Stomach (tissue), 9 donors: ENCODE data around the gene ACP2. TPM values are rescaled to one million over a fixed set of nuclear protein-coding genes. Genes with fewer than 3 reads are reported as not detected.

Experiments used
- DNase-seq, 2 donors: peaks; one replicate each; pipeline versions ENCODE4 v3.0.0 to v3.0.0-alpha.2; 2013 to 2019
- H3K27ac ChIP-seq, 5 donors: fragments of 200-600 bp in 4 of 5; sonication (generic) in 4 of 5; one replicate each; pipeline ENCODE4 v1.5.1; 2013 to 2019; ENCODE audit warnings: mild to moderate bottlenecking in 1 of 5, moderate library complexity in 1 of 5
- H3K27me3 ChIP-seq, 3 donors: fragments of 200-600 bp; sonication (generic); one replicate each; pipeline ENCODE4 v1.5.1; 2017 to 2019; ENCODE audit warnings: mixed run types in 1 of 3
- H3K36me3 ChIP-seq, 4 donors: fragments of 200-600 bp; sonication (generic); 1 replicate in 3 of 4; 2 replicates in 1 of 4; pipeline ENCODE4 v1.5.1; 2016 to 2019
- H3K4me1 ChIP-seq, 4 donors: fragments of 200-600 bp; sonication (generic); one replicate each; pipeline ENCODE4 v1.5.1; 2016 to 2019
- H3K4me3 ChIP-seq, 4 donors: fragments of 200-600 bp; sonication (generic) in 3 of 4; one replicate each; pipeline ENCODE4 v1.5.1; 2016 to 2019; ENCODE audit warnings: mild to moderate bottlenecking in 1 of 4
- H3K9me3 ChIP-seq, 4 donors: fragments of 200-600 bp; sonication (generic); one replicate each; pipeline ENCODE4 v1.5.1; 2016 to 2019
- EP300 ChIP-seq: sonication (generic); formaldehyde crosslinking; IDR thresholded peaks from one replicate; pipeline ENCODE4 v1.6.1; 2017; ENCODE audit warnings: antibody characterized with exemption
- POLR2A ChIP-seq, 4 donors: fragments of 450-650 bp; IDR thresholded peaks; one replicate each; pipeline ENCODE4 v1.6.1; 2016; ENCODE audit warnings: antibody characterized with exemption in 4 of 4, control low read depth in 2 of 4, mild to moderate bottlenecking in 1 of 4, moderate library complexity in 1 of 4
- POLR2AphosphoS5 ChIP-seq, 3 donors: sonication (generic); formaldehyde crosslinking; IDR thresholded peaks; one replicate each; pipeline ENCODE4 v1.6.1; 2016; ENCODE audit warnings: antibody characterized with exemption in 3 of 3
- WGBS, 5 donors: extraction: QIAGEN DNeasy Blood & Tissue Kit in 3 of 5; methylation state at CpG; one replicate each; pipeline versions ENCODE4 v1.1.5 to v1.1.7; 2013 to 2018; 5-methylcytosine and 5-hydroxymethylcytosine counted together
- intact Hi-C: fragments of 100-400 bp; cut with DNase I; formaldehyde crosslinking; loops from one replicate; pipeline ENCODE4 v1.15.1; 2023; ENCODE audit warnings: low total_unique reads
- polyA plus RNA-seq, 3 donors: library from polyadenylated mRNA; stranded (reverse); fragments of 200-250 nt; gene quantifications; one replicate each; pipeline ENCODE4 v1.2.3, GENCODE V29; 2013
- total RNA-seq, 5 donors: library from RNA; depleted of rRNA; stranded (reverse); fragments of >200 nt; gene quantifications; one replicate each; pipeline versions ENCODE4 v1.1.0 to v1.2.3, GENCODE V29; 2014 to 2016
- TF ChIP-seq, protein P1 (sequence below), 7 experiments: fragments of 450-650 bp in 4 of 7; fragments of 200-600 bp in 3 of 7; sonication (generic) in 3 of 7; IDR thresholded peaks; one replicate each; pipeline ENCODE4 v1.5.1; 2016 to 2019; ENCODE audit warnings: antibody characterized with exemption in 7 of 7, control low read depth in 2 of 7, mild to moderate bottlenecking in 1 of 7
- donor health status: healthy with polysubstance abuse.
- donor health status: Bipolar disorder and iron deficiency.
- donor health status: healthy.

Gene ACP2
- total and polyA plus RNA-seq, 8 donors = 10.8 to 147 (median 28.0) TPM

DNA sequence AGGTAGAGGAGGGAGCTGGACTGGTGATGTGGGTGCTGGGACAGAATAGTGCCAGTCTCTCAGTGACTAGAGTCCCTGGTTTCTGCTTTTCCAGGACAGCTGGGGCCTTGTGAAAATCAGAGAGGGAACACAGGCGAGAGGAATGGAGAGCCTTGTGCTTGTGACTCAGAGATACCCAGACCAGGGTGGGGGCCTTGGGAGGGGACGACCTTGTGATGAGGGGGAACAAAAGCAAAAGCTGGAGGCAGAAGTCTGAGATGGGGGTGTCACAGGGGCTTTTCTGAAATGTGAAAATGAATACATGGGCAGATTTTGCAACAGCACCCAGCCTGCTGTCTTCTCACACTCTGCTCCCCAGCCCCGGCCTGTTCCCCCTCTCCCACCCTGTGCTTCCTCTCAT is 5.8 kb upstream of the ACP2 start:
- peak in 1 of 2 donors; percentile 49 for DNase-seq
- intact Hi-C loops = no loop called here
- H3K4me3 ChIP-seq = peak overlapping the region in 1 of 4 donors; percentile 6
- WGBS, 5 donors = 44 to 61% (median 57%) methylated on average over 3 of the region's 3 CpGs
- TF ChIP-seq EP300 (no peak), POLR2AphosphoS5 (IDR thresholded peaks at IDR 0.05) (no peak), POLR2A (IDR thresholded peaks at IDR 0.05) (no peak)
- TF ChIP-seq, protein P1, sequence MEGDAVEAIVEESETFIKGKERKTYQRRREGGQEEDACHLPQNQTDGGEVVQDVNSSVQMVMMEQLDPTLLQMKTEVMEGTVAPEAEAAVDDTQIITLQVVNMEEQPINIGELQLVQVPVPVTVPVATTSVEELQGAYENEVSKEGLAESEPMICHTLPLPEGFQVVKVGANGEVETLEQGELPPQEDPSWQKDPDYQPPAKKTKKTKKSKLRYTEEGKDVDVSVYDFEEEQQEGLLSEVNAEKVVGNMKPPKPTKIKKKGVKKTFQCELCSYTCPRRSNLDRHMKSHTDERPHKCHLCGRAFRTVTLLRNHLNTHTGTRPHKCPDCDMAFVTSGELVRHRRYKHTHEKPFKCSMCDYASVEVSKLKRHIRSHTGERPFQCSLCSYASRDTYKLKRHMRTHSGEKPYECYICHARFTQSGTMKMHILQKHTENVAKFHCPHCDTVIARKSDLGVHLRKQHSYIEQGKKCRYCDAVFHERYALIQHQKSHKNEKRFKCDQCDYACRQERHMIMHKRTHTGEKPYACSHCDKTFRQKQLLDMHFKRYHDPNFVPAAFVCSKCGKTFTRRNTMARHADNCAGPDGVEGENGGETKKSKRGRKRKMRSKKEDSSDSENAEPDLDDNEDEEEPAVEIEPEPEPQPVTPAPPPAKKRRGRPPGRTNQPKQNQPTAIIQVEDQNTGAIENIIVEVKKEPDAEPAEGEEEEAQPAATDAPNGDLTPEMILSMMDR (IDR thresholded peaks at IDR 0.05) = no peak
- no peaks in the 10 kb centered on the region for H3K27me3 ChIP-seq
- peaks cover 52 to 62% (median 60%) of the 10 kb centered on the region in 4 donors for H3K4me1 ChIP-seq
- H3K27ac ChIP-seq = peak overlapping the region; percentile 20 to 90 (median 75)
- no peaks in the 10 kb centered on the region for H3K36me3 ChIP-seq
- H3K9me3 ChIP-seq = no peaks in the 10 kb centered on the region

DNA sequence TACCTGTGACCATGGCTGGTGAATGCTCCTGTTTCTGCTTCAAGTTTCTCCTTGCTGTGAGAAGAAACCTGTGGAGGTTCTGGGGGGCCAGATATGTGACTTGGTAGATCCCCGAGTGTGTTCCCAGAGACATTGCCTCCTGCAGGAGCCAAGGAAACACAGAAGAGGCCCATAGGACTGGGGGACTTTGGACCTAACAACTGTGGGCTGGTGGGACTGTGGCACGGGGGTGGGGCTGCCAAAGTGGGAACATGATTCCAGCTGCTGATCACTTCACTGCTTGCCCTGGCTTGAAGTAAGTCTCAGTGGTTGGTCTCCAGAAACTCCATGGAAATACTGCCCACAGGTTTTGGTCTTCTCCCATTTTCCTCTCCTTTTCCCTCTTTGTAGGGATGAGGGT is 5.0 kb upstream of the ACP2 start:
- Histone ChIP-seq H3K4me3 (no peak overlapping the region), H3K27me3 (no peaks in the 10 kb centered on the region), H3K36me3 (no peaks in the 10 kb centered on the region), H3K4me1 (peaks cover 46 to 58% (median 57%) of the 10 kb centered on the region in 4 donors), H3K27ac (peak overlapping the region in 4 of 5 donors; percentile 73 to 90 (median 76)), H3K9me3 (no peaks in the 10 kb centered on the region)
- 50 to 74% (median 73%) methylated on average over 2 of the region's 2 CpGs for WGBS, 5 donors
- peak in 1 of 2 donors; percentile 53 for DNase-seq
- intact Hi-C loops = no loop called here
- no peak for TF ChIP-seq POLR2A (IDR thresholded peaks at IDR 0.05)
- TF ChIP-seq POLR2AphosphoS5 (IDR thresholded peaks at IDR 0.05) = no peak
- TF ChIP-seq, protein P1 (IDR thresholded peaks at IDR 0.05) = no peak
- TF ChIP-seq EP300 = no peak

DNA sequence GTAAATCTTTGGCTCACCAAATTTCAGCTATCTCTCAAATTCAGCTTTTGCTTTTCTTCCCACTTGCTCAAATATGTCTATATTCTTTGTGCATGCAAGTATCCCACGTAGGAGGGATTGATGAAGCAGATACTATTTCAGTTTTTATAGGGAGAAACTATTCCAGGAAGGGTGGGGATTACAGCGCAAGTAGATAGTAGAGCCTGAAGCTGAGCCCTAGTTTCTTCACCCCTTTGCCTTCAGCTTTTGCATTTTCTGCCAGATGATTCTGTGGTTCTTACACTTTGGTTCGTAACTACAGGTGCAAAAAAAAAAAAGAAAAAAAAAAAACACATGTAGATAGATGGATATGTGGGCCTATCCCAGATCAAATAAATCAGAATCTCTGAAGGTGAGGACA is 3.1 kb upstream of the ACP2 start:
- Histone ChIP-seq H3K27me3 (no peaks in the 10 kb centered on the region), H3K4me3 (no peak overlapping the region), H3K36me3 (peaks cover 0 to 9% (median 3%) of the 10 kb centered on the region in 4 donors), H3K27ac (no peak overlapping the region), H3K4me1 (peaks cover 41 to 55% (median 54%) of the 10 kb centered on the region in 4 donors), H3K9me3 (no peaks in the 10 kb centered on the region)
- TF ChIP-seq POLR2A (IDR thresholded peaks at IDR 0.05) (no peak), POLR2AphosphoS5 (IDR thresholded peaks at IDR 0.05) (no peak), EP300 (no peak)
- TF ChIP-seq, protein P1 (IDR thresholded peaks at IDR 0.05) = no peak
- 83 to 91% (median 86%) methylated on average over 3 of the region's 3 CpGs for WGBS, 5 donors
- no peak for DNase-seq
- intact Hi-C loops = no loop called here

DNA sequence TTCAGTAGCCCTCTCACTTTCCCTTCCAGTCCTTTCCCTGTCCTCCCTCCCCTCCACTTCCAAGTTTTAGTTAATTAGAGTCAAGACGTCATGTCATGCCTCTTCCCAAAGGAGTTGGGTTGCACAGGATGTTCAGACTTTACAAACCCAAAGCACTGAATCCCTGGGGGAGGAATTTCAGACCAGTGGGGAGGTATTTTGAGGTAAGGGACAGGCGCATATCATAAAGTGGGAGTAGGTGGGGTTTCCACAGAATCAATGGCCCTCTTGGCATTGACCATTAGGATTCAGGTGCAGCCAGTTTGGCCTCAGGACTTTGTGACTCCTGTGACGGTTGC is 733 bp upstream of the ACP2 start:
- peak overlapping the region; percentile 56 to 94 (median 67) for H3K4me3 ChIP-seq
- no peaks in the 10 kb centered on the region for H3K9me3 ChIP-seq
- no peak for DNase-seq
- TF ChIP-seq POLR2A (IDR thresholded peaks at IDR 0.05) (no peak), EP300 (no peak), POLR2AphosphoS5 (IDR thresholded peaks at IDR 0.05) (no peak)
- TF ChIP-seq, protein P1 (IDR thresholded peaks at IDR 0.05) = no peak
- no peaks in the 10 kb centered on the region for H3K27me3 ChIP-seq
- H3K27ac ChIP-seq = peak overlapping the region; percentile 80 to 91 (median 85)
- intact Hi-C loops = no loop called here
- peaks cover 30 to 40% (median 38%) of the 10 kb centered on the region in 4 donors for H3K4me1 ChIP-seq
- H3K36me3 ChIP-seq = peaks cover 18 to 30% (median 26%) of the 10 kb centered on the region in 4 donors
- 47 to 55% (median 50%) methylated on average over 3 of the region's 3 CpGs for WGBS, 5 donors
